ENCODE results near the gene PDZRN4.
"Not testable (repeated sequence)": the region's sequence is repeated elsewhere in the genome, so short reads cannot be mapped to it uniquely, and the experiment has no call there.

Gene PDZRN4

GRCh38 chr12:41221491-41221890, 33.4 kb downstream of the PDZRN4 start:
- no peak overlapping the region for H3K27ac Mint-ChIP-seq (ENCODE audit: low read depth)
- no peak overlapping the region for H3K4me3 Mint-ChIP-seq
- ATAC-seq (replicated peaks; ENCODE audit: extremely low read depth, poor library complexity, severe bottlenecking) (no peak), DNase-seq (ENCODE audit: low spot score in 2 of 2) (no peak)
- no peaks in the 10 kb centered on the region for H3K4me1 Mint-ChIP-seq
- H3K36me3 Mint-ChIP-seq (ENCODE audit: insufficient read depth): peaks cover 2% of the 10 kb centered on the region
- no peaks in the 10 kb centered on the region for H3K9me3 Mint-ChIP-seq
- H3K27me3 Mint-ChIP-seq: no peaks in the 10 kb centered on the region

- H3K27me3 Mint-ChIP-seq: no peaks in the 10 kb centered on the region
- peaks cover 2% of the 10 kb centered on the region for H3K36me3 Mint-ChIP-seq (ENCODE audit: insufficient read depth)
- no peak overlapping the region for H3K27ac Mint-ChIP-seq (ENCODE audit: low read depth)
- ATAC-seq (replicated peaks; ENCODE audit: extremely low read depth, poor library complexity, severe bottlenecking) (no peak), DNase-seq (ENCODE audit: low spot score in 2 of 2) (no peak)
- no peaks in the 10 kb centered on the region for H3K4me1 Mint-ChIP-seq
- H3K9me3 Mint-ChIP-seq: no peaks in the 10 kb centered on the region
- no peak overlapping the region for H3K4me3 Mint-ChIP-seq
These were observed 35.5 kb downstream of the PDZRN4 start for GRCh38 chr12:41223600-41223999.

- no peak overlapping the region for H3K4me3 Mint-ChIP-seq
- H3K9me3 Mint-ChIP-seq: no peaks in the 10 kb centered on the region
- peaks cover 2% of the 10 kb centered on the region for H3K36me3 Mint-ChIP-seq (ENCODE audit: insufficient read depth)
- ATAC-seq (replicated peaks; ENCODE audit: extremely low read depth, poor library complexity, severe bottlenecking) (no peak), DNase-seq (ENCODE audit: low spot score in 2 of 2) (no peak)
- no peaks in the 10 kb centered on the region for H3K4me1 Mint-ChIP-seq
- no peaks in the 10 kb centered on the region for H3K27me3 Mint-ChIP-seq
- H3K27ac Mint-ChIP-seq (ENCODE audit: low read depth): no peak overlapping the region
These were observed 35.9 kb downstream of the PDZRN4 start for GRCh38 chr12:41224066-41224465.

GRCh38 chr12:41225179-41225578, 37.1 kb downstream of the PDZRN4 start:
- Mint-ChIP-seq H3K27me3 (no peaks in the 10 kb centered on the region), H3K4me3 (no peak overlapping the region), H3K36me3 (ENCODE audit: insufficient read depth) (peaks cover 2% of the 10 kb centered on the region), H3K9me3 (no peaks in the 10 kb centered on the region), H3K27ac (ENCODE audit: low read depth) (no peak overlapping the region), H3K4me1 (no peaks in the 10 kb centered on the region)
- no peak for DNase-seq (ENCODE audit: low spot score in 2 of 2)
- no peak for ATAC-seq (replicated peaks; ENCODE audit: extremely low read depth, poor library complexity, severe bottlenecking)

- DNase-seq (ENCODE audit: low spot score in 2 of 2) (no peak), ATAC-seq (replicated peaks; ENCODE audit: extremely low read depth, poor library complexity, severe bottlenecking) (no peak)
- Mint-ChIP-seq H3K27ac (ENCODE audit: low read depth) (no peak overlapping the region), H3K36me3 (ENCODE audit: insufficient read depth) (peaks cover 2% of the 10 kb centered on the region), H3K4me3 (no peak overlapping the region), H3K4me1 (no peaks in the 10 kb centered on the region), H3K9me3 (no peaks in the 10 kb centered on the region), H3K27me3 (no peaks in the 10 kb centered on the region)
These were observed 40.1 kb downstream of the PDZRN4 start for GRCh38 chr12:41228066-41228820.

- Mint-ChIP-seq H3K9me3 (no peaks in the 10 kb centered on the region), H3K27me3 (no peaks in the 10 kb centered on the region)
These were observed 42.6 kb downstream of the PDZRN4 start for GRCh38 chr12:41230756-41231155.

GRCh38 chr12:41234692-41235091, 46.6 kb downstream of the PDZRN4 start:
- Mint-ChIP-seq H3K9me3 (no peaks in the 10 kb centered on the region), H3K4me1 (no peaks in the 10 kb centered on the region), H3K27ac (ENCODE audit: low read depth) (no peak overlapping the region), H3K36me3 (ENCODE audit: insufficient read depth) (no peaks in the 10 kb centered on the region), H3K27me3 (no peaks in the 10 kb centered on the region), H3K4me3 (no peak overlapping the region)
- no peak for DNase-seq (ENCODE audit: low spot score in 2 of 2)
- no peak for ATAC-seq (replicated peaks; ENCODE audit: extremely low read depth, poor library complexity, severe bottlenecking)

More at GRCh38 chr12:41230756-41231155, 42.6 kb downstream of the PDZRN4 start:
- DNase-seq (ENCODE audit: low spot score in 2 of 2): no peak
- peaks cover 2% of the 10 kb centered on the region for H3K36me3 Mint-ChIP-seq (ENCODE audit: insufficient read depth)
- no peak for ATAC-seq (replicated peaks; ENCODE audit: extremely low read depth, poor library complexity, severe bottlenecking)
- H3K27ac Mint-ChIP-seq (ENCODE audit: low read depth): no peak overlapping the region
- no peaks in the 10 kb centered on the region for H3K4me1 Mint-ChIP-seq
- no peak overlapping the region for H3K4me3 Mint-ChIP-seq

- H3K4me3 Mint-ChIP-seq: no peak overlapping the region
- no peak overlapping the region for H3K27ac Mint-ChIP-seq (ENCODE audit: low read depth)
- DNase-seq (ENCODE audit: low spot score in 2 of 2): no peak
- no peaks in the 10 kb centered on the region for H3K27me3 Mint-ChIP-seq
- no peaks in the 10 kb centered on the region for H3K9me3 Mint-ChIP-seq
- ATAC-seq (replicated peaks; ENCODE audit: extremely low read depth, poor library complexity, severe bottlenecking): no peak
- H3K36me3 Mint-ChIP-seq (ENCODE audit: insufficient read depth): no peaks in the 10 kb centered on the region
- H3K4me1 Mint-ChIP-seq: no peaks in the 10 kb centered on the region
These were observed 54.5 kb downstream of the PDZRN4 start for GRCh38 chr12:41242603-41243002.

- H3K9me3 Mint-ChIP-seq: no peaks in the 10 kb centered on the region
- no peaks in the 10 kb centered on the region for H3K27me3 Mint-ChIP-seq
- H3K36me3 Mint-ChIP-seq (ENCODE audit: insufficient read depth): no peaks in the 10 kb centered on the region
- no peaks in the 10 kb centered on the region for H3K4me1 Mint-ChIP-seq
- DNase-seq (ENCODE audit: low spot score in 2 of 2) (no peak), ATAC-seq (replicated peaks; ENCODE audit: extremely low read depth, poor library complexity, severe bottlenecking) (no peak)
- no peak overlapping the region for H3K27ac Mint-ChIP-seq (ENCODE audit: low read depth)
- no peak overlapping the region for H3K4me3 Mint-ChIP-seq
These were observed 60.3 kb downstream of the PDZRN4 start for GRCh38 chr12:41248391-41248790.

- Mint-ChIP-seq H3K9me3 (peaks cover 11% of the 10 kb centered on the region), H3K27me3 (no peaks in the 10 kb centered on the region), H3K27ac (ENCODE audit: low read depth) (no peak overlapping the region), H3K36me3 (ENCODE audit: insufficient read depth) (peaks cover 2% of the 10 kb centered on the region), H3K4me3 (no peak overlapping the region), H3K4me1 (no peaks in the 10 kb centered on the region)
- DNase-seq (ENCODE audit: low spot score in 2 of 2): no peak
- ATAC-seq (replicated peaks; ENCODE audit: extremely low read depth, poor library complexity, severe bottlenecking): no peak
These were observed 62.6 kb downstream of the PDZRN4 start for GRCh38 chr12:41250748-41251147.

- H3K4me3 Mint-ChIP-seq: no peak overlapping the region
- ATAC-seq (replicated peaks; ENCODE audit: extremely low read depth, poor library complexity, severe bottlenecking) (no peak), DNase-seq (ENCODE audit: low spot score in 2 of 2) (no peak)
- H3K27ac Mint-ChIP-seq (ENCODE audit: low read depth): no peak overlapping the region
- no peaks in the 10 kb centered on the region for H3K4me1 Mint-ChIP-seq
- peaks cover 2% of the 10 kb centered on the region for H3K36me3 Mint-ChIP-seq (ENCODE audit: insufficient read depth)
- no peaks in the 10 kb centered on the region for H3K27me3 Mint-ChIP-seq
- peaks cover 11% of the 10 kb centered on the region for H3K9me3 Mint-ChIP-seq
These were observed 66.1 kb downstream of the PDZRN4 start for GRCh38 chr12:41254004-41254914.

- not testable (repeated sequence) for ATAC-seq (replicated peaks; ENCODE audit: extremely low read depth, poor library complexity, severe bottlenecking); H3K27me3 Mint-ChIP-seq; H3K9me3 Mint-ChIP-seq
These were observed 75.1 kb downstream of the PDZRN4 start for GRCh38 chr12:41263196-41263595.

GRCh38 chr12:41264281-41264680, 76.2 kb downstream of the PDZRN4 start:
- Mint-ChIP-seq H3K4me1 (no peaks in the 10 kb centered on the region), H3K9me3 (no peaks in the 10 kb centered on the region), H3K36me3 (ENCODE audit: insufficient read depth) (no peaks in the 10 kb centered on the region), H3K27me3 (peaks cover 9% of the 10 kb centered on the region), H3K4me3 (no peak overlapping the region), H3K27ac (ENCODE audit: low read depth) (no peak overlapping the region)
- no peak for ATAC-seq (replicated peaks; ENCODE audit: extremely low read depth, poor library complexity, severe bottlenecking)
- no peak for DNase-seq (ENCODE audit: low spot score in 2 of 2)

More at GRCh38 chr12:41263196-41263595, 75.1 kb downstream of the PDZRN4 start:
- H3K36me3 Mint-ChIP-seq (ENCODE audit: insufficient read depth); DNase-seq (ENCODE audit: low spot score in 2 of 2); H3K4me3 Mint-ChIP-seq; H3K4me1 Mint-ChIP-seq; H3K27ac Mint-ChIP-seq (ENCODE audit: low read depth): not testable (repeated sequence)

Measured in central memory CD8-positive, alpha-beta T cell (primary cell).